ENCODE data around the gene ITM2C. TPM values are rescaled to one million over a fixed set of nuclear protein-coding genes. Genes with fewer than 3 reads are reported as not detected.

The ITM2C gene
- polyA plus RNA-seq, 1 donor (not counting 4 experiments of a cell fraction or from before 2014, with no cell fraction given): 55.0 TPM

DNA sequence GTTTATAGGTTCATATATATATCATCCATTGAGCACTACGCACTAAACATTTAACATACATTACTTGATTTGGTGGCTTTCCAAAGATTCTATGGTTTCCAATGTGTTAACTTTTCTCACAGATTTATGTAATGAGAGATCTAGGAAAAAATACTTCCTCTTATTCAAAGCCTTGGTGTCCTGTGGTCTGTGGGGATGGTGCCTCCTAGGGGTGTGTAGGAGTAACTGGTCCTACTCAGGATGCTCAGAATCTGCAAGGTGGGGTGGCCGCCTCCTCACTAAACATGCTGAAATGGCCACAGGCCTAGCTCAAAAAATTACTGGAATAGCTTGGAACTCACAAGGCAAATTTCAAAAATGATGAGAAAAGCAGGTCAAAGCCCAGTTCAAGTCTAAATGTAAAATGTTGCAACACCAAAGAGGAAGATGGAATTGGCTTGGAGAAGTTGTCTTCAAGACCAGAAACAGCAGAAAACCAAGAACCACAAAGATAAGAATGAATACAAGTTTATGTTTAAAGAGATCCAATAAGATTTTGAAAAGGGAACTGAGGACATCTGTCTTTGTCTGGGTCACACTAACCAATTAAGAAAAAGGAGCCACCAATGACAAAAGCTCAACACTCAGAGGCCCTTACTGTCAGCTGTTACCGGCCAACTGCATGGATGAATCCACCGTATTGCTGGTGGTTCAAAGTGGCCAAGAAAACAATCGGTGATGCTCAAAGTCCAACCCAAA lies 48.8 kb downstream of the ITM2C start:
- dilution Hi-C loops (cut with MboI; ENCODE audit: extremely low pct_ligation_motif_present, low sequenced_read_pairs): no loop called here
- H3K4me2 ChIP-seq (ENCODE audit: control insufficient read depth, extremely low read depth, insufficient read depth, low read depth, low read length): no peak overlapping the region

GRCh38 chr2:230914886-230915285 lies 50.1 kb downstream of the ITM2C start:
- no peak for FAIRE-seq

More for the DNA sequence above, 48.8 kb downstream of the ITM2C start:
- no peak overlapping the region for H3K4me3 ChIP-seq (ENCODE audit: control insufficient read depth in 2 of 3, extremely low read depth in 1 of 3, insufficient read depth in 2 of 3, low read depth in 1 of 3, low read length in 3 of 3)
- no peaks in the 10 kb centered on the region for H3K27me3 ChIP-seq (ENCODE audit: control insufficient read depth, extremely low read depth, insufficient read depth, low read length)
- no peak overlapping the region for H3K9ac ChIP-seq (ENCODE audit: control insufficient read depth, extremely low read depth, insufficient read depth, low read length)
- peaks cover 5% of the 10 kb centered on the region for H3K4me1 ChIP-seq (ENCODE audit: control insufficient read depth, extremely low read depth, insufficient read depth, low read length)
- H3K9me1 ChIP-seq (ENCODE audit: control insufficient read depth, extremely low read depth, insufficient read depth, low read length): no peaks in the 10 kb centered on the region
- H3K9me3 ChIP-seq (ENCODE audit: control insufficient read depth, low read depth, low read length): no peaks in the 10 kb centered on the region
- no peak for DNase-seq (ENCODE audit: low read depth, low spot score)
- no peak overlapping the region for H2AFZ ChIP-seq (ENCODE audit: control insufficient read depth, low read length)
- H3K27ac ChIP-seq (ENCODE audit: control insufficient read depth, insufficient read depth, low read length): no peak overlapping the region
- no peaks in the 10 kb centered on the region for H4K20me1 ChIP-seq (ENCODE audit: control insufficient read depth, extremely low read depth, insufficient read depth, low read length)
- no peak for FAIRE-seq
- no peak for TF ChIP-seq EZH2 (IDR thresholded peaks at IDR 0.05; ENCODE audit: low read length)
- TF ChIP-seq, protein P1, sequence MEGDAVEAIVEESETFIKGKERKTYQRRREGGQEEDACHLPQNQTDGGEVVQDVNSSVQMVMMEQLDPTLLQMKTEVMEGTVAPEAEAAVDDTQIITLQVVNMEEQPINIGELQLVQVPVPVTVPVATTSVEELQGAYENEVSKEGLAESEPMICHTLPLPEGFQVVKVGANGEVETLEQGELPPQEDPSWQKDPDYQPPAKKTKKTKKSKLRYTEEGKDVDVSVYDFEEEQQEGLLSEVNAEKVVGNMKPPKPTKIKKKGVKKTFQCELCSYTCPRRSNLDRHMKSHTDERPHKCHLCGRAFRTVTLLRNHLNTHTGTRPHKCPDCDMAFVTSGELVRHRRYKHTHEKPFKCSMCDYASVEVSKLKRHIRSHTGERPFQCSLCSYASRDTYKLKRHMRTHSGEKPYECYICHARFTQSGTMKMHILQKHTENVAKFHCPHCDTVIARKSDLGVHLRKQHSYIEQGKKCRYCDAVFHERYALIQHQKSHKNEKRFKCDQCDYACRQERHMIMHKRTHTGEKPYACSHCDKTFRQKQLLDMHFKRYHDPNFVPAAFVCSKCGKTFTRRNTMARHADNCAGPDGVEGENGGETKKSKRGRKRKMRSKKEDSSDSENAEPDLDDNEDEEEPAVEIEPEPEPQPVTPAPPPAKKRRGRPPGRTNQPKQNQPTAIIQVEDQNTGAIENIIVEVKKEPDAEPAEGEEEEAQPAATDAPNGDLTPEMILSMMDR (optimal IDR thresholded peaks at IDR 0.05 in 1 of 3, IDR thresholded peaks at IDR 0.05 in 1 of 3, conservative IDR thresholded peaks at IDR 0.05 in 1 of 3; ENCODE audit: extremely low read depth in 1 of 3, insufficient read depth in 2 of 3, low read length in 3 of 3): peak; percentile 39 to 45 (median 40)
- H3K36me3 ChIP-seq (ENCODE audit: control insufficient read depth in 2 of 2, extremely low read depth in 1 of 2, insufficient read depth in 2 of 2, low read length in 2 of 2): no peaks in the 10 kb centered on the region
- H3K79me2 ChIP-seq (ENCODE audit: control insufficient read depth, insufficient read depth, low read length): no peaks in the 10 kb centered on the region

More at GRCh38 chr2:230914886-230915285, 50.1 kb downstream of the ITM2C start:
- Histone ChIP-seq H3K79me2 (ENCODE audit: control insufficient read depth, insufficient read depth, low read length) (no peaks in the 10 kb centered on the region), H3K4me1 (ENCODE audit: control insufficient read depth, extremely low read depth, insufficient read depth, low read length) (no peaks in the 10 kb centered on the region), H3K9ac (ENCODE audit: control insufficient read depth, extremely low read depth, insufficient read depth, low read length) (no peak overlapping the region), H4K20me1 (ENCODE audit: control insufficient read depth, extremely low read depth, insufficient read depth, low read length) (no peaks in the 10 kb centered on the region), H2AFZ (ENCODE audit: control insufficient read depth, low read length) (no peak overlapping the region), H3K9me3 (ENCODE audit: control insufficient read depth, low read depth, low read length) (no peaks in the 10 kb centered on the region), H3K27ac (ENCODE audit: control insufficient read depth, insufficient read depth, low read length) (no peak overlapping the region), H3K4me2 (ENCODE audit: control insufficient read depth, extremely low read depth, insufficient read depth, low read depth, low read length) (no peak overlapping the region), H3K36me3 (ENCODE audit: control insufficient read depth in 2 of 2, extremely low read depth in 1 of 2, insufficient read depth in 2 of 2, low read length in 2 of 2) (no peaks in the 10 kb centered on the region), H3K27me3 (ENCODE audit: control insufficient read depth, extremely low read depth, insufficient read depth, low read length) (no peaks in the 10 kb centered on the region), H3K4me3 (ENCODE audit: control insufficient read depth in 2 of 3, extremely low read depth in 1 of 3, insufficient read depth in 2 of 3, low read depth in 1 of 3, low read length in 3 of 3) (no peak overlapping the region), H3K9me1 (ENCODE audit: control insufficient read depth, extremely low read depth, insufficient read depth, low read length) (no peaks in the 10 kb centered on the region)
- dilution Hi-C loops (cut with MboI; ENCODE audit: extremely low pct_ligation_motif_present, low sequenced_read_pairs): no loop called here
- no peak for TF ChIP-seq EZH2 (IDR thresholded peaks at IDR 0.05; ENCODE audit: low read length)
- TF ChIP-seq, protein P1 (optimal IDR thresholded peaks at IDR 0.05 in 1 of 3, IDR thresholded peaks at IDR 0.05 in 1 of 3, conservative IDR thresholded peaks at IDR 0.05 in 1 of 3; ENCODE audit: extremely low read depth in 1 of 3, insufficient read depth in 2 of 3, low read length in 3 of 3): no peak
- DNase-seq (ENCODE audit: low read depth, low spot score): no peak
